SU-DHL-6 (cell line): ENCODE results near the gene ACVR1C.

Experiments
- H2AFZ ChIP-seq: fragments of 200-600 bp; sonication (generic); 2 replicates; pipeline ENCODE4 v1.6.1; 2014; ENCODE audit warnings: low read depth, mild to moderate bottlenecking, moderate library complexity, mixed read lengths, antibody characterized with exemption, low read length; ENCODE audit not compliant: severe bottlenecking
- H3F3A ChIP-seq: fragments of 200-600 bp; shearing (Covaris generic); 2 replicates; pipeline ENCODE4 v1.6.0; 2016; ENCODE audit warnings: antibody characterized with exemption, mild to moderate bottlenecking; ENCODE audit not compliant: insufficient read depth
- H3K27ac ChIP-seq: fragments of 200-600 bp; sonication (generic); 2 replicates; pipeline ENCODE4 v1.5.1; 2016; ENCODE audit warnings: low read depth, mild to moderate bottlenecking, low read length, moderate library complexity, mixed read lengths
- H3K27me3 ChIP-seq: fragments of 200-600 bp; sonication (generic), shearing (Covaris generic); 2 replicates; pipeline ENCODE4 v1.6.0; 2014; ENCODE audit warnings: mild to moderate bottlenecking, low read length
- H3K36me3 ChIP-seq: fragments of 200-600 bp; sonication (generic); 2 replicates; pipeline ENCODE4 v1.6.1; 2014; ENCODE audit warnings: mild to moderate bottlenecking, low read length, mixed read lengths
- H3K4me2 ChIP-seq: fragments of 300-600, 200-600 bp; shearing (Covaris generic), sonication (generic); 2 replicates; pipeline ENCODE4 v1.6.0; 2014; ENCODE audit warnings: low read length, low read depth, mild to moderate bottlenecking; ENCODE audit not compliant: poor library complexity, severe bottlenecking
- H3K4me3 ChIP-seq: fragments of 200-600 bp; sonication (generic); 2 replicates; pipeline ENCODE4 v1.5.1; 2014; ENCODE audit warnings: antibody characterized with exemption, low read length, mild to moderate bottlenecking, mixed read lengths; ENCODE audit not compliant: insufficient read depth, poor library complexity, severe bottlenecking
- H3K79me2 ChIP-seq: fragments of 200-600 bp; sonication (generic); 2 replicates; pipeline ENCODE4 v1.6.1; 2014; ENCODE audit warnings: mild to moderate bottlenecking, low read length, moderate library complexity; ENCODE audit not compliant: insufficient read depth
- H3K9ac ChIP-seq: fragments of 200-600 bp; sonication (generic); 2 replicates; pipeline ENCODE4 v1.7.0; 2014; ENCODE audit warnings: mild to moderate bottlenecking, low read length
- H3K9me2 ChIP-seq: fragments of 200-600 bp; sonication (generic); replicated peaks from 2 replicates; pipeline ENCODE4 v1.6.1; 2014; ENCODE audit warnings: low read length; ENCODE audit not compliant: insufficient read depth
- H3K9me3 ChIP-seq: fragments of 200-600 bp; sonication (generic); 2 replicates; pipeline ENCODE4 v1.6.1; 2014; ENCODE audit warnings: low read length, mixed read lengths; ENCODE audit not compliant: insufficient read depth
- H4K20me1 ChIP-seq: fragments of 200-600 bp; sonication (generic); 2 replicates; pipeline ENCODE4 v1.6.1; 2014; ENCODE audit warnings: low read depth, mild to moderate bottlenecking, antibody characterized with exemption, low read length, moderate library complexity, mixed read lengths
- CTCF ChIP-seq: fragments of 200-600 bp; sonication (generic); IDR thresholded peaks from one replicate; pipeline ENCODE4 v1.5.1; 2017; ENCODE audit warnings: antibody characterized with exemption, mild to moderate bottlenecking, low read length, moderate library complexity; ENCODE audit not compliant: insufficient read depth, poor library complexity, severe bottlenecking
- EZH2phosphoT487 ChIP-seq: fragments of 200-600 bp; sonication (generic), shearing (Covaris generic); conservative IDR thresholded peaks from 2 replicates; pipeline ENCODE4 v1.6.1; 2018; ENCODE audit warnings: mild to moderate bottlenecking, antibody characterized with exemption, low read length, moderate library complexity, mixed read lengths

Gene ACVR1C

GRCh38 chr2:157606534-157606933 lies 22.1 kb downstream of the ACVR1C start:
- Histone ChIP-seq H3K79me2 (no peaks in the 10 kb centered on the region), H2AFZ (no peak overlapping the region), H4K20me1 (no peaks in the 10 kb centered on the region), H3K9me3 (no peaks in the 10 kb centered on the region), H3K9me2 (no peaks in the 10 kb centered on the region), H3K4me3 (no peak overlapping the region), H3K36me3 (no peaks in the 10 kb centered on the region), H3K4me2 (no peak overlapping the region), H3K27ac (no peak overlapping the region), H3K9ac (no peak overlapping the region), H3F3A (no peaks in the 10 kb centered on the region), H3K27me3 (no peaks in the 10 kb centered on the region)
- TF ChIP-seq EZH2phosphoT487 (no peak), CTCF (no peak)

- no peaks in the 10 kb centered on the region for H3K36me3 ChIP-seq
- no peak overlapping the region for H3K9ac ChIP-seq
- H3K4me3 ChIP-seq: no peak overlapping the region
- no peak overlapping the region for H3K4me2 ChIP-seq
- no peak for TF ChIP-seq EZH2phosphoT487
- TF ChIP-seq CTCF: no peak
- no peaks in the 10 kb centered on the region for H3F3A ChIP-seq
- H3K9me3 ChIP-seq: no peaks in the 10 kb centered on the region
- H3K27ac ChIP-seq: no peak overlapping the region
- no peaks in the 10 kb centered on the region for H4K20me1 ChIP-seq
- no peaks in the 10 kb centered on the region for H3K79me2 ChIP-seq
- no peaks in the 10 kb centered on the region for H3K9me2 ChIP-seq
- no peaks in the 10 kb centered on the region for H3K27me3 ChIP-seq
- no peak overlapping the region for H2AFZ ChIP-seq
These were observed 25.5 kb downstream of the ACVR1C start for GRCh38 chr2:157603198-157603597.

GRCh38 chr2:157601807-157602206 lies 26.9 kb downstream of the ACVR1C start:
- no peaks in the 10 kb centered on the region for H3K36me3 ChIP-seq
- H3K27ac ChIP-seq: no peak overlapping the region
- no peak overlapping the region for H3K4me2 ChIP-seq
- no peaks in the 10 kb centered on the region for H3K27me3 ChIP-seq
- H3K79me2 ChIP-seq: no peaks in the 10 kb centered on the region
- H2AFZ ChIP-seq: no peak overlapping the region
- H3K9me3 ChIP-seq: no peaks in the 10 kb centered on the region
- H3K4me3 ChIP-seq: no peak overlapping the region
- H3K9me2 ChIP-seq: no peaks in the 10 kb centered on the region
- TF ChIP-seq CTCF: no peak
- TF ChIP-seq EZH2phosphoT487: no peak
- no peaks in the 10 kb centered on the region for H3F3A ChIP-seq
- H3K9ac ChIP-seq: no peak overlapping the region
- H4K20me1 ChIP-seq: no peaks in the 10 kb centered on the region
